Stimulated activated CD4-positive, alpha-beta T cell treated with anti-CD3 and anti-CD28 coated beads, Interleukin-2, amount 100 ng/mL, for 48 hours (primary cell): ENCODE results near the gene ANAPC5.
A peak's percentile ranks its signal among the peaks of the same experiment; 100 is the strongest.
"Not testable (repeated sequence)": the region's sequence is repeated elsewhere in the genome, so short reads cannot be mapped to it uniquely, and the experiment has no call there.

Experiments
- DNase-seq, 2 donors: peaks; one replicate each; pipeline ENCODE4 v3.0.0-alpha.2; 2020

Gene ANAPC5

DNA sequence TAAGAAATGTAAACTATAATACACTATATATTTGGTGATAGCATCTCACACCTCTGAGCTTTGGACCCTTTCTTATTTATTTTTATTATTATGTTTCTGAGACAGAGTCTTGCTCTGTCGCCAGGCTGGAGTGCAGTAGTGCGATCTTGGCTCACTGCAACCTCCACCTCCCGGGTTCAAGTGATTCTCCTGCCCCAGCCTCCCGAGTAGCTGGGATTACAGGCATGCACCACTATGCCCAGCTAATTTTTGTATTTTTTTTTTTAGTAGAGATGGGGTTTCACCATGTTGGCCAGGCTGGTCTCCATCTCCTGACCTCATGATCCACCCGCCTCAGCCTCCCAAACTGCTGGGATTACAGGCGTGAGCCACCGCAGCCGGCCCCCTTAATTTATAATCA, 44.8 kb downstream of the ANAPC5 start:
- not testable (repeated sequence) for DNase-seq

- DNase-seq: no peak
Measured at GRCh38 chr12:121304306-121304705, 47.9 kb downstream of the ANAPC5 start.

- no peak for DNase-seq
Measured at GRCh38 chr12:121301876-121302275, 50.3 kb downstream of the ANAPC5 start.

DNA sequence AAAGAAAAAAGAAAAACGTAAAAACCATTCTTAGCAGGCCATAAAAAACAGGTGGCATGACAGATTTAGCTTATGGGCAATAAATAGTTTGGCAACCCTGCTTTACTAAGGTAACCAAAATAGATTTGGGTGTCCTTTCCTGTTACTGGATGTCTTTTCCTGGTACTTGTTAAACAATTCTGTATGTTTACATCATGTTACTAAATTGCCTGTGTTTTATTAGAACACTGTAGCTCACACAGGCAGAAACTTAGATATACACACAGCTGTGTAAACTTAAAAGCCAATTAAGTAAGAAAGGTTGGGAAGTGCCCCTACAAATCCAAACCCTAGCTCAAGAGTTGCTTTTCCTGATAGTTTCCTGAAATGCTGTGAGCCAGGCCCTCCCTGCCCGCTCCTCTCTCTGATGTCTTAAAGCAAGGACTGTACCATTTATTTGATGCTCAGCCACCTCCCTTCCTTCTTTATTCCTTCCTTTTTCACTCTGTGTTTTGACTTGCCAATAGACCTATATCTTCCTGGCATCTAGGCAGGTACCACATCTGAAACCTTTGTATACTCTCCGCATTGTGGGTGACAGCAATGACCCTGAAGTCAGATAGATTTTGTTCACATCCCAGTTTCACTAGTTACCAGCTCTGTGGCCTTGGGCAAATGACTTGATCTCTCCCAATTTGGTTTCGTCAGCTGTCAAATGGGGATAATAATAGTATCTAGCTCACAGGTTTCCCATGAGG, 52.0 kb downstream of the ANAPC5 start:
- DNase-seq: no peak

GRCh38 chr12:121299662-121300061, 52.5 kb downstream of the ANAPC5 start:
- DNase-seq: no peak

DNA sequence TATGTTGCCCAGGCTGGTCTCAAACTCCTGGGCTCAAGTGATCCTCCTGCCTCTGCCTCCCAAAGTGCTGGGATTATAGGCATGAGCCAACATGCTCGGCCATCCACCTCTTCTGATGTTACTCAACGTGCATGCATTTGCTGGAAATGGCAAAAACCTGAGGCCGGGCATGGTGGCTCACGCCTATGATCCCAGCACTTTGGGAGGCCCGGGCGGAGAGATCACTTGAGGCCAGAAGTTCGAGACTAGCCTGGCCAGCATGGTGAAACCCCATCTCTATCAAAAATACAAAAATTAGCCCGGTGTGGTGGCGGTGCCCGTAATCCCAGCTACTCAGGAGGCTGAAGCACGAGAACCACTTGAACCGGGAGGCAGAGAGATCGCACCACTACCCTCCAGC, 53.8 kb downstream of the ANAPC5 start:
- not testable (repeated sequence) for DNase-seq

- peak; percentile 52 to 54 for DNase-seq
Measured at GRCh38 chr12:121297435-121297991, 54.7 kb downstream of the ANAPC5 start.

DNA sequence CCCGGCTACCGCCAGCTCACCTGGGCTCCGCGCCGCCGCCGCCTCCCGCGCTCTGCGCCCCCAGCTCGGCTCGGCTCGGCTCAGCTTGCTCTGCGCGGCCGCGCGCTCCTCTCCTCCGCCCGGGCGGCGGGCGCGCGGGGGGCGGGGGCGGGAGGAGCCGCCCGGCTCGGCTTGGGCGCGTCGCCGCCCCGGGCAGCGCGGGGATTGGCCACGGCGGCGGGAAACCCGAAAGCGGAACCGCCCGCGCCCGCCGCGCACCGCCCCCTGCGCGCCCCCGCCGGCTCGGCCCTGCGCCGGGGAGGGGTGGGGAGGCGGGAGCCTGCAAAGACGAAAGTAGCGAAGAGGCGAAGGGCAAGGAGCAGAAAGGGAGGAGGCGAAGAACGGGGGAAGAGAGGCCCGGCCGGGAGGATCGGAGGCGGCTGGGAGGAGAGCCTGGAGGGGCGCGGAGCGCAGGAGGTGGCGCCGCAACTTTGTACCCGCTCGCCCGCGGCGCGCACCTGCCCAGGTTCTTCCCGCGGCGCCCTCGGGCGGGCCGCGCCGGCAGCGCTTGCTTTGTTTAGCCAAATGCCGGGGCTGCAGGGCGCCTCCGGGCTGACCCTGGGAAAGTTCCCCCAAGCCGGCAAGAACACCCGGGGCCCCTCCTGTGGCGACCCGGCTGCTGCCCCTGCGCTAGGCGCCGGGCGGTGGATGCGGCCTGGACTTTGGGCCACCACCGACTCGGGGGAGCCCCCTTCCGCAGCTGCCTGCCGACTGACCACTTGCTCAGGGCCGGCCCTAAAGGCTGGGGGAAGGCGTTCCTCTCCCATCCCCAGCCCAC, 55.4 kb downstream of the ANAPC5 start, which contains the start of gene CAMKK2:
TSS of gene CAMKK2 (minus strand) at position 92 of the 817 bp plus-strand sequence. CDS start 22,183 bp downstream, outside the sequence.
- peak; percentile 76 to 83 for DNase-seq

GRCh38 chr12:121295746-121296617, 56.2 kb downstream of the ANAPC5 start:
- DNase-seq: peak in 1 of 2 donors; percentile 18

DNA sequence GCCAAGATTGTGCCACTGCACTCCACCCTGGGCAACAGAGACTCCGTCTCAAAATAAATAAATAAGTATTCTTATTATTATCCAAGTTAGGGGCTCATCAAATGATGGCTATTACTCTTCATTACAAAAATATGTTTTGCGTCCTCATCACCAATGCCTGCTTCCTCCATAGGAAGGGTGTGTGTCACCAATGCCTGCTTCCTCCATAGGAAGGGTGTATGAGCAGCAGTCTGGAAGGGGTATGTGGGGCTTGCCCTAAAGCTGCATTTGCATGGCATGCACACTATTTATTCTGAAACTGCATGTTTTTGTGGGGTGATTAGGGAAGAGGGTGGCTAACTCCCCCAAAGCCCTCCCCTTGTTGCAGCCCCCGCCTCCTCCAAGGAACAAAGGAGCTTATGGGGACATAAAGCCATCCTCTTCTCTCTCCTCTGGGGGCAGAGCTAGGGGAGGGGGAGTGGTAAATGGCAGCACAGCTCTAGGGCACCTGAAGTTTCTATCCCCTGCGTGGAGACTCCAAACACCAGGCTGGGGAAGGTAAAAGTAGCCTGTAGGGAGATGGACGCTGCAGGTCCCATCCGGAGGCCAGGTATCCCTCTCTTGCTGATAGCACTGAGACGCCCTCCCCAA, 57.0 kb downstream of the ANAPC5 start:
- no peak for DNase-seq

DNA sequence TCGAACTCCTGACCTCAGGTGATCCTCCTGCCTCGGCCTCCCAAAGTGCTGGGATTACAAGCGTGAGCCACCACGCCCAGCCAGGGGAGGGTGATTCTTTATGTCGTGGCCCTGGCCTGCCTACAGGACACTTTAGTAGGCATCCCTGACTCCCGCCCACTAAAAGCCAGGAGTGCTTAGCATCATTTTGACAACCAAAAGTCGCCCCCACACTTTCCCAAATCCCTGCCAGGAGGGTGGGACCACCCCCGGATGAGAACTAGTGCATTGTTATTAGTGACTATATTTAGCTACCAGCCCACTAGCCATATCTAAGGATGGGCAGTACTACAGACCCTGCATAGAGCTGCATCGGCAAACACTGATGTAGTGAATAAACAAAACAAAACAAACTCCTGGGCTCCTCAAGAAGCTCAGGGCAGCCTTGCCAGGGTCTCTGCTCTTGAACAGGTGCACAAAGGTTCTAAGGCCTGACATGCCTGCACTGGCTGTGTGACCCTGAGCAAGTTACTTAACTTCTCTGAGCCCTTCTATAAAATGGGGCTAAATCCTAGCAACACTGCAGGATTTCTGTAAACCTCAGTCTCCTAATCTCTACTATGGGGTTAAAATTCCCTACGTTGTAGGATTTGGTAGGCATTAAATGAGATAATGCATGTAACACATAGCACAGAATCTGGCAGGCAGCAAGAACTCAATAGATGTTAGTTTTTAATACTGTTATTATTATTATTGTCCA, 57.9 kb downstream of the ANAPC5 start:
- no peak for DNase-seq

DNA sequence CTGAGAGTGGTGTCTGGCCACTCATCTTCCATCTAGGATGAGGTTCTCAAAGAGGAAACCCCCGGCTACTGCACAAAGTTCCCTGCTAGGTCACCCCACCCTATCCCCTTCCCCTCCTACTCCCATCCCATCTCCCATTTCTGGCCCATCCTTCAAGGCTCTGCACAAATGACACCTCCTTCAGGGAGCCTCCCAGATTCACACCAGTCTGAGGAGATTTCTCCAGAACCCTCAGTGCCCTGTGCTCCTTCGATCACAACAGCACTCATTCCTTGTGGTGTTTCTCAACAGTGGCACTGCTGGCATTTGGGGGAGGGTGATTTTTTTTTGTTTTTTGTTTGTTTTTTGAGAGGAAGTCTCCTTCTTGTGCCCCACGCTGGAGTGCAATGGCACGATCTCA, 58.6 kb downstream of the ANAPC5 start:
- no peak for DNase-seq

GRCh38 chr12:121290410-121290809, 61.8 kb downstream of the ANAPC5 start:
- no peak for DNase-seq

DNA sequence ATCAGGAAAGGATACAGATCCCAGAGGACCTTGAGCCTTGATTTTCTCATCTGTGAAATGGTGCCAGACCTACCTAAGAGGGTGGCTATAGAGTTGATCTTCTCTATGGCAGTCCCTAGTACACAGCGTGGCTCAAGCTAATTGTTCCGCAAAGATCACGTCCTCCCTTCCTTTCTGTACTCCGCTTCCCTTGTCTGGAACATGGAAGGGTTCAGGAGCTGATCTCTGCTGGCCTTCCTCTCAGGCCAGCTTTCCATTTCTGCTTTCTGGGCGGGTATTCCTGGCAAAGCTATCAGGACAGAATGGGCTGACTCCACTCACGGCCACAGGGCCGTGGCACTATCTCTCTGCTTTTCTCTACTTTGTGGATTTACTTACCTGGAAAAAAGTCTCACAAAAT, 62.2 kb downstream of the ANAPC5 start:
- no peak for DNase-seq

GRCh38 chr12:121288986-121289385, 63.2 kb downstream of the ANAPC5 start:
- no peak for DNase-seq

DNA sequence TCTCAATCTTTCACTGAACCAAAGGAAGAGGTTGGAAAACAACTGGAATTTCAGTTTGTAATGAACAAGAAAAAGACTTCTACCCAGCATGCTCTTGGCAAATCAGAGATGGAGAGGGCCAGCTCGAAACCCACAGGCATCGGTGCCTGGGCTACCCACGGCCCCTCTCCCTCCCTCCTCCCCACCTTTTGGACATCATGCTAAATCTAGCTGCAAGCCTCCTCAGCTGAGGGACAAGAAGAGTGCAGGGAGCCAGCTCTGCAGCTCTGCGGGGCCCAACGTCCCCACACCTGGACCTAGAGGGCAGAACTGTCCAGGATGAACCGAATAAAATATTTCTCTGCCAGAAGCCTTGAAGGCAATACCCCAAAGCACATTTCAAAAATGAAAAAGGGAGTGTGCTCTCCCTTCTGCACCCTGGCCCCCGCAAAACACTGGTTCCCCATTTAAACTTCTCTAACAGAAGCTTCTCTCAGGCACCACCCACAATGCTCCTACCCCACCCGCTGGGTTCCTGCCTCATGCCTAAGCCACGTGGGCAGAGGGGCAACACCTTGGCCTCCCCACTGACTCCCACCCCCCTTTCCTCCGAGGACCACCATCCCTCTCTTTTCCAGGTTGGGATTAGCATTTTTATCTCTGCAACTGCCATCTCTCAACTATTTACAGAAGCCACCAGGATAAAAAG, 63.9 kb downstream of the ANAPC5 start:
- no peak for DNase-seq

GRCh38 chr12:121287267-121287954, 64.8 kb downstream of the ANAPC5 start:
- DNase-seq: no peak

DNA sequence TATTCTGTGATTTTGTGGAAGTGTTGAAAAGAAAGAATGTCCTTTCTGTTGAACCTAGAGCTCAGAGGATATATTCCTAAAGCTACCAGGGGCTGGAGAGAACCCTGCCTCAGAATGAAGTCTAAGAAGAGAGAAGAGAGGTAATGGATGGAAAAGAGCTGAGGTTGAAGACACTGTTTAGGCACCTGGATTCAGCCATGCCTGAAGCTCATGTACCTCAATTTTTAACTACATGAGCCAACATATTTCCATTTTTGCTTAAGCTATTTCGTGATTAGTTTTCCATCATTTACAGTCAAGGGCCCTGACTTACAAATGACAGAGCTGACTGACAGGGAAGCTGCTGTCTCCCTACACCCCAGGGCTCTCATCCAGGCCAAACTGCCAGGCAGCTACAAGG, 66.4 kb downstream of the ANAPC5 start:
- no peak for DNase-seq

DNA sequence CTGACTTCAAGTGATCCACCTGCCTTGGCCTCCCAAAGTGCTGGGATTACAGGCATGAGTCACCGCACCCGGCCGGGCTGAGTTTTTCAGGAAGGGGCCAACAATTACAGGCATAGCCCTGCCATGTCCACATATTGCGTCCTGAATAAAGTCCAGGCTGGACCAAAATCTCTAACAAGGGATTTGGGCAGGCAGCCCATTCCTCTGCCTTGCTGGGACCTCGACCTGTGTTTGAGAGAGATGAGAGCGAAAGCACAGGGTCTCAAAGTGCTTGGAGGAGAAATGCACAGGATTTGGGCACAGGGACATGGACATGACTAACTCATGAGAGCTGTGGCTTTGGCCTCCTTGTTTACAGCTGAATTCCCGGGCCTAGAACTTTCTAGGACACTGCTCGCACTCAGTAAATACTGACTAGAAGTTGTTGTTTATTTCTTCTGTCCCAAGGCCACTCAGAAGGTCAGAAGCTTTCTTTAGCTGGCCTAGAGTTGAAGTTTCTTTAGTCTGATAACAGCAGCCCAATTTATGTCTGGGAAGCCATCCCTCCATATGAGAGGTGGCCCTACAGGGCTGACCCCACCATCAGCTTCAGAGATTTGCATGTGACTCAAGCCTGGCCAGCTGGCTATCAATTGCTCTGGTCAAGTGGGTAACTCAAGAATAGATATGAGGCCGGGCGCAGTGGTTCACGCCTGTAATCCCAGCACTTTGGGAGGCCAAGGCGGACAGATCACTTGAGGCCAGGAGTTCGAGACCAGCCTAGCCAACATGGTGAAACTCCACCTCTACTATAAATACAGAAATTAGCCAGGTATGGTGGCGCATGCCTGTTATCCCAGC, 67.4 kb downstream of the ANAPC5 start:
- DNase-seq: no peak
